Endothelial cell of umbilical vein (primary cell): Measurements from ENCODE around the gene PTPRD.

ENCODE experiments used
- CTCF ChIP-seq, 2 donors: IDR thresholded peaks; 1 replicate in 1 of 2; 2 replicates in 1 of 2; pipeline ENCODE4 v1.5.1; 2011; ENCODE audit warnings: low read length in 2 of 2, mild to moderate bottlenecking in 2 of 2, moderate library complexity in 2 of 2, control low read depth in 1 of 2, inconsistent platforms in 1 of 2, low read depth in 1 of 2; ENCODE audit not compliant: insufficient read depth in 1 of 2; ENCODE audit errors: extremely low read depth in 1 of 2
- EZH2 ChIP-seq: IDR thresholded peaks from 2 replicates; pipeline ENCODE4 v1.6.1; 2012; ENCODE audit warnings: borderline replicate concordance, low read depth, mild to moderate bottlenecking, moderate library complexity, low read length, inconsistent platforms; ENCODE audit not compliant: severe bottlenecking
- FOS ChIP-seq: IDR thresholded peaks from 2 replicates; pipeline ENCODE4 v1.6.1; 2011; ENCODE audit warnings: mild to moderate bottlenecking, low read length, moderate library complexity, borderline replicate concordance; ENCODE audit not compliant: insufficient read depth
- GATA2 ChIP-seq: IDR thresholded peaks from 2 replicates; pipeline ENCODE4 v1.7.0; 2011; ENCODE audit warnings: low read depth, mild to moderate bottlenecking, moderate library complexity, mixed read lengths, low read length; ENCODE audit not compliant: insufficient read length, insufficient read depth
- JUN ChIP-seq: IDR thresholded peaks from 2 replicates; pipeline ENCODE4 v1.6.1; 2011; ENCODE audit warnings: borderline replicate concordance, low read depth; ENCODE audit not compliant: insufficient read length, insufficient read depth
- MAX ChIP-seq: IDR thresholded peaks from 2 replicates; pipeline ENCODE4 v1.6.1; 2011; ENCODE audit not compliant: insufficient read depth, insufficient read length
- POLR2A ChIP-seq: IDR thresholded peaks from 2 replicates; pipeline ENCODE4 v1.6.1; 2012; ENCODE audit warnings: low read depth, mild to moderate bottlenecking, control low read depth, low read length
- POLR2AphosphoS5 ChIP-seq: IDR thresholded peaks from 2 replicates; pipeline ENCODE4 v1.6.1; 2012; ENCODE audit warnings: low read depth, mild to moderate bottlenecking, control low read depth, low read length, moderate library complexity; ENCODE audit not compliant: insufficient read depth

- TF ChIP-seq GATA2, result no peak
- no peak for TF ChIP-seq CTCF (IDR thresholded peaks at IDR 0.05; ENCODE audit: extremely low read depth in 1 of 2, insufficient read depth in 1 of 2, low read depth in 1 of 2, low read length in 2 of 2)
- no peak for TF ChIP-seq POLR2AphosphoS5
- TF ChIP-seq EZH2, result no peak
- TF ChIP-seq MAX, result no peak
- no peak for TF ChIP-seq POLR2A
- no peak for TF ChIP-seq FOS
- no peak for TF ChIP-seq JUN
These were observed 1217.3 kb downstream of the PTPRD start for GRCh38 chr9:9395539-9395938.
